HT-29 (cell line): ENCODE data around the gene EPHX1. TPM values are rescaled to one million over a fixed set of nuclear protein-coding genes. Genes with fewer than 3 reads are reported as not detected.
"Not testable (repeated sequence)": the region's sequence is repeated elsewhere in the genome, so short reads cannot be mapped to it uniquely, and the experiment has no call there.

Experiments used
- DNase-seq: peaks from one replicate; pipeline ENCODE4 v3.0.0-alpha.2; 2015; ENCODE audit warnings: low spot score
- total RNA-seq: library from RNA; depleted of rRNA; stranded (reverse); fragments of >200 nt; shearing (Covaris generic); gene quantifications from 2 replicates; pipeline ENCODE4 v1.2.3, GENCODE V29; 2014; rRNA removed

The EPHX1 gene
- total RNA-seq: 54.2 and 64.2 TPM in 2 replicates

DNA sequence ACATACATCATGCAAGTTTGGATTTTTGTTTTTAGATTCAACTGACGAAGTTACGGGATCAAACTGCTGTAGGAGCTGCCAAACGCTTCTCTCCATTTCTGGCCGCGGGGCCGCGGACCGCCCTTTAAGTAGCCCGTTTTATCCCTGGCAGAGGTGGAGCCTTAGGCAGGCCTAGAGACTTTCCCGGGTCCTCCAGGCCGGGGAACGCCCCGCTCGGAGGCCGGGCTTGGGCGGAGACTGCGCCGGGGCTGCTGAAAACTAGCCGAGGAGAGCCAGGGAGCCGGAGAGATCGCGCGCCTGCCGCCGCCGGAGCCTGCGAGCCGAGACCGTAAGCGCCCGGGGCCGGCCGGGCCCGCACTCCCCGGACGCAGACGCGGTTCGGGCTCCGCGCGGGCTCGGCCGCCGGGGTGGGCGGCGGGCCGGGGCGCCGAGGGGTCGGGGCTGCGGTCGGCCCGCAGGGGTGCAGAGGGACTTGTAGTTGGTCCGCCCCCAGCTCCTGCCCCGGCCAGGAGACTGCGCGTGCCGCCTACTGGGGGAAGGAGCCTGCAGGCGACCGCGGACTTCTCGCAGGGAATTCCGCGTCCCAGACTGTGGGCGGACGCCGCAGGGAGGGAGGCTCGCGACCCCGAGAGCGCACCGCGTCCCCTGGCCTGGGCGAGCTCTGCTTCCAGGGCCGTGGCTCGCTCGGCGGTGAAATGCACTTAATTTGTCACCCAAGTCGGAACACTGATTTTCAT is at the start of gene EPHX1:
Gene EPHX1, plus strand, starts transcription at position 283 of the 737 bp plus-strand sequence. CDS start 18,606 bp downstream, outside the sequence.
- peak; percentile 91 for DNase-seq

DNA sequence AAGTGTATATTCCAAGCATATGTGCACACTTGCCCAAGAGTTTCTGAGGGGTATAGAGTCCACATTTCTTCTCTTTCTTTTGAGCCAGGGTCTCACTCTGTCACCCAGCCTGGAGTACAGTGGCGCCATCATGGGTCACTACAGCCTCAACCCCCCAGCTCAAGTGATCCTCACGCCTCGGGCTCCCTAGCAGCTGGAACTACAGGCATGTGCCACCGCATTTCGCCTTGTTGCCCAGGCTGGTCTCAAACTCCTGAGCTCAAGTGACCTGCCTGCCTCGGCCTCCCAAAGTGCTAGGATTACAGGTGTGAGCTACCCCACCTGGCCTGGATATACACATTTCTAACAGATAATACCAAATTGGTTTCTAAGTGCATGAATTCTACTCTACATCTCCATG is 49.4 kb upstream of the EPHX1 start:
- DNase-seq: no peak

DNA sequence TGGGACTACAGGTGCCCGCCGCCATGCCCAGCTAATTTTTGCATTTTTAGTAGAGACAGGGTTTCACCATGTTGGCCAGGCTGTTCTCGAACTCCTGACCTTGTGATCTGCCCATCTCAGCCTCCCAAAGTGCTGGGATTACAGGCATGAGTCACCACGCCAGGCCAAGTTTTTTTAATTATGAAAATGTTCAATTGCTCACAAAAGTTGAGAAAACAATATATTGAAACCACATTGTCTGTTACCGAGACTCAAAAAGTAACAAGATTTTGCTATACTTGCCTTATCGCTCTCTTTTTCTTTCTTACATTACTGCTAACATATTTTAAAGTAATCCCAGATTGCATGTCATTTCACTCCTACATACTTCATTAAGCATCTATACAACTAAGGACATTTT is 48.5 kb upstream of the EPHX1 start:
- not testable (repeated sequence) for DNase-seq

DNA sequence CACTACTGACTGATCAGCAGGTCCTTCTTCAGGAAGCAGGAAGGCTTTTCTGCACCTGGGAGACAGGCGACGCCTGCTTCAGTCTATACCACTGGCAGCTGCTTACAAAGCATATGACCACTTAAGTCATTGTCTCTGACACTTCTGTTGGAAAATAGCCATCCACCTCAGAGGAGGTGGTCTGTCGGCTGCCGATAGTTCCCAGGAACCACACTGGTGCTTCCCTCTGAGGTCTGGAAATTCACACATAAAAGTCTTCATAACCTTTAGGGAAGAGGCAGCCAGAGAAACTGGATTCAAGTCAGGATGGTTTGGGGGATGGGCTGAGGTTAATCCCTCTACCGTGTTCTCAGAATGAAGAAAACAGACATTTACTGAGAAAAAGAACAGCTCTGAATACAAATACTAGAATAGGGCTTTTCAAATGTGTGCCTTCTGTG is 47.9 kb upstream of the EPHX1 start:
- no peak for DNase-seq

DNA sequence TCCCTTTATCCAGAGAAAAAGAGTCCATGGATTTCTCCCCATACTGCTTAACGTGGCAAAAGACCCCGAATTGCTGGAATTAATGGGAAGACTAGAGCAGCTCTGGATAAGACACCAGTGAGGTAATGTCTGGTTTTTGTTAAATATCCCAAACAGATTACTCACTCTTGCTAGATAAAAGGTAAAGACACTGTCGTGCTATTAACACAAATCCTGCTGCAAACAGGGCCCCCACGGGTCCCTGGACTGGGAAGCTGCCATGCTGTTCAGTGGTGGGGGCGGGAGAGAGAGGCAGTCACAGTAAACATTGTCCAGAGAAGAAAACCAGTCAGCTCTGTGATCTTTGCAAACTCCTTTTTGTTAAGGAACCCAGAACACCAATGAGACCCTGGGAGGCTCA is 47.5 kb upstream of the EPHX1 start:
- no peak for DNase-seq

DNA sequence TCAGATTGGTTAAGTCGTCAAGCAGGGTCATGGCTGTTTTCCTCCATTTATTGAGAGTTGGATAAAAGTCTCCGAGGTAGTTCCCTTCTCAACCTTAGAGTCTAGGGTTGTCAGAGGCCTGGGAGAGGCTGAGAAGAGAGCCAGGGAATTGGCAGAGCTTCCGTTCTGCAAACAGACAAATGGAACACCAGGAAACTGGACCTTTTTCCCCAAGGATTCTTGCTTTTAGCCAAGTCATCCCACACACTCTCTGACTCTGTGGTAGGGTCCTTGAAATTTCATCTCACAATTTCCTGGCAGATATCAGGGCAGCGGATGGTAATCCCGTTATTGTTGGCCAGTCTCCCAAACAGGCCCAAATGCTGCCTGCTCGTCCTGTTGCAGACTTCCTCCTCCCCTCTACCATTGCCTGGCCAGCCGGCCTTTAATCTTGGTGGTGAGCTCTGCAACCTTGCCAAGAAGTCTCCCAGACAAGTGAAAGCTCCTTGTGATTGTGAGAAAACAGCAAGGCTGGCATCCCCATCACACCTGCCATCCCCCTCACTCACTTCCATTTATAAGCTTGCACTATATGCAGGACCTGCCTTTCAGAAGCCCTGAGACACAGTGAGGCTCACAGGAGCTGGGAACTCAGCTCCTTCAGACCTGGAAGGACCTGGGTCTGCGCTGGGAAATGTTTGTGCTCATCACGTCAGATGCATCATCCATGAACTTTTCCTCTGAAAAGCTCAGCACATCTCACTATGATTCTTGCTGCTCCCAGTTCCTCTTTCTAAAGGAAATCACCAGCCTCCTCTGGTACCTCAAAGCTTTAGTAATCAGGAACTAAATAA is 46.0 kb upstream of the EPHX1 start:
- no peak for DNase-seq

DNA sequence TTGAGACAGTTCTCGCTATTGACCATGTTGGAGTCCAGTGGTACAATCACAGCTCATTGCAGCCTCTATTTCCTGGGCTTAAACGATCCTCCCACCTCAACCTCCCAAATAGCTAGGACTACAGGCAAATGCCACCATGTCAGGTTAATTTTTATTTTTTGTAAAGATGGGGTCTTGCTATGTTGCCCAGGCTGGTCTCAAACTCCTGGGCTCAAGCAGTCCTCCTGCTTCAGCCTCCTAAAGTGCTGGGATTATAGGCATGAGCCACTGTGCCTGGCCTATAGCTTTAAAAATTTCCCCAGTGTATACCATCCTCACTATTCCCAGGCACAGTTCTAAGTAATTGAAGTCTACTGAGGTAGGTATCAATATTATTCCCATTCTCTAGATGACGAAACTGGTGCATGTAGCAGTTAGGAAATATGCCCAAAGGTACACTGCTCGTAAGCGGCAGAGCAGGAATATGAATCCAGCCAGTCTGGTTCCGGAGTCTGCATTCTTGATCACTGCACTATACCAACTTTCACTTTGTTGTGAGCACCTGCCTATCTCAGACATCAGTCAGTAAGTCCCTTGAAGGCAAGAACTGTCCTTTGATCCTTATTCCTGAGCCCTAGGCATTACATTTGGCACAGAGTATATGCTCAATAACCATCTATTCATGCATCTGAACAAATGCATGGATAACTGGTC is 43.8 kb upstream of the EPHX1 start:
- DNase-seq: no peak

DNA sequence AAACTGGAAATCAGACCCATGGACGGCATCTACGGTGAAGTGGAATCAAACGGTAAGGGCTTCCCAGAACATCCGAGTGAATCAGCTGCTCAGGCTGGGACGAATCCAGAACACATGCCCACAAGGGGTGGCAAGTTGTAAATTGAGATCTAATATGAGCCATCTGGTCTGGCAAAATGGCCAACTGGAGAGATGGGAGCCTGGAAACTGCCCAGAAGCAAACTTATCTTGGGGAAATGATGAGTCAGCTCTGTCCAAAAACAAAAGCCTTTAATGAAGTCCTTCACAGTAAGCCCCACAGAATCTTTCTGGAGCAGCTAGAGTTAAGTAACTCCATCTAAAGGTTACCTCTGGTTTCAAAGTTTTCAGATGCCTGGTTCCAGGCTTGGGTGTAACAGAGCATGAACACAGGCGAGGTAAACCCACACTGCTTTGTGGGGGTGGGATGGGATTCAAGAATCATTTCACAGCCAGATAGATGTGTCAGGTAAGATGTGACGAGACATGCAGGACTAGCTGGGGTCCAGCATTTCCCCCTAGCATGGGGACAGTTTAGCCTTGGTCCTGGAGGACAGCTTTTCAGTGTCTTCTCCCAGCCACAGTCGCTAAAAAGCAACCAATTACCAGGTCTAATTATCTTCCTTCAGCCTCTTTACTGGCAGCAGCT is 42.8 kb upstream of the EPHX1 start:
- DNase-seq: no peak

DNA sequence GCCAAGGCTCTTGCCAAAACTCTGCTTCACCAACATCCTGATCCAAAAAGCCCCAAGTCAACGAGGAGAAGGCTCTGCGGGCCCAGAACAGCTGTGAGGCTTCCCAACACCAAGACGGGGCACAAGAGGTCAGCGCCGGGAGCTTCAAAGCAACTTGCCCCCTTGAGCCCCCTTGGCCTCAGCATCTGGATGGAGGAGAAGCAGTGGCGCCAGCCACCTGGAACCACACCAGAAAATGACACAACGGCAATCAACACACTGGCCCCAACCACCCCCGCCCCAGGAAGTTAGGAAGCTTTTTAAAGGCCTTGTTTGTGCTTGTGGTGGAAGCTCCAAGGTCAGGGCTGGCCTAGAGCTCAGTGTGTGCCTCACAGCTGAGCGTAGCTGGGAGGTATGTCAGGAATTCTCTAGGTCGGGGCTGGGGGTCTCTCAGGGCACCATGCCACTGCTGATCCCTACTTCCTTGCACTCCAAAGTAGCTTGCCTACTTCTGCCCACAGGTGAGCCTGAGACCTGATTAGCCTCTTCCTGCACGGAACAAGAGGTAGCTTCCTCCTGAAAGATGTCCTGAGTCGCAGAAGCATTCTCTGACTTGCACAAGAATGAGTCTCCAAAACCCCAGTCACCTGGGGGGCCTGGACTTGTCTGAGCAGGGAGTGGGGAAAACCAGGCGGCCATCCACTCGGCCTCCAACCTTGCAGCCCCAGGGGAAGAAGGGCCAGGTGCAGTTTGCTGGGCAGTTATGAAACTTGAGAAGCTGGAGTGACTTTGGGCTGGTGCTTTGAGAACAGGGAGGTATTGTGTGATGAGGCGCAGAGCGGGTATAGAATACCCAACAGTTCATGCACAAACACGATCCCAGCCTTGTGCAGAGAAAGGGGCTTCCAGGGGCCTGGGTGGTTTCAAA is 42.0 kb upstream of the EPHX1 start:
- DNase-seq: no peak

DNA sequence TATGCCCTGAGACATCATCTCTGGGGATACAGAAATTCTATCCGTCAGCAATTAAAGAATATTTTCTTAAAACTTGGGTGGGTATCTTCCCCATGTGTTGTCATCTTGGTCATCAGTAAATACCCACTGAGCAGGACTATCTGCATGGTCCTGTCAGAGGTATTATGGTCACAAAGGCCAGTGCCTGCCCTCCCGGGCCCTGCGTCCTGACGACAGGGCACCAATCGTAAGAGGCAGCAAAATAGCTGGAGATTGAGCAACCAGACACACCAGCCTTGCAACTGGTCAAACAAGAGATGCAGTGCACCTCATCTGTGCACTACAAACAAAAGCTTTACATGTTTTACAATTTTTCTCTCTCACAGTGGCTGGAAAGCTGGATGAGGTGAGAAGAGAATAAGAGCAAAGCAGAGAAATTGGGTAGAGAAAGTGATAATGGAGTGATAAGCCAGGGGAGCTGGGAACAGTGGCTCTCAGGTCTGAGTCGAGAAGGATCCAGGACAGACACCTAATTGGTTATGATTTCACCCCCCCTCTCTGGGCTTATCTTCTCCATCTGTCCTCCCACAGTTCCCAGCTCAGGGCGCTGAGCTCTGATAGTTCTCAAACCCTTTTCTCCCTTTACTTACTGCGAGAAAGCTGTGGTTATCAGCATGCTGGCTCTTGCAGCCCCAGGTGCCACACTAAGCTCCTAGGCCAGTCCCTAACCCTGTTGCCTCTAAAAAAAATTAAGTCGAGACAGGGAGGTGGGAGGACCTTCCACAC is 41.1 kb upstream of the EPHX1 start:
- no peak for DNase-seq

DNA sequence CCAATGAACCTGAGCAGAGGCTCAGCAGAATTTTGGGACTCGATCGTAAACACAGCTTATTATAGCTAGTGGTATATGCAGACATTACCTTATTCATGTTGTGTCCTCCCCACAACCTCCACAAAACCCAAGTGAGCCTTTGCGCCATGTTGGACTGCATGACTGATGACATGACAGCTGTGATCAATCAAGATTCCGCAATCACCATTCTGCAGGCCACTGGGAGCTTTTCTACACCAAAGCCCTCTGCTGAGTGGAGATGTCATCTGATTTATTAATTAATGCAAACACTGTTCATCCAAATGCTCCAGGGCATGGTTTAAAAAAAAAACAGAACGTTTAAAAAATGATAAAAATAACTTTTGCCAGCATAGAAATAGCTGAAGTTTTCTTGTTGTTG is 40.2 kb upstream of the EPHX1 start:
- DNase-seq: no peak

DNA sequence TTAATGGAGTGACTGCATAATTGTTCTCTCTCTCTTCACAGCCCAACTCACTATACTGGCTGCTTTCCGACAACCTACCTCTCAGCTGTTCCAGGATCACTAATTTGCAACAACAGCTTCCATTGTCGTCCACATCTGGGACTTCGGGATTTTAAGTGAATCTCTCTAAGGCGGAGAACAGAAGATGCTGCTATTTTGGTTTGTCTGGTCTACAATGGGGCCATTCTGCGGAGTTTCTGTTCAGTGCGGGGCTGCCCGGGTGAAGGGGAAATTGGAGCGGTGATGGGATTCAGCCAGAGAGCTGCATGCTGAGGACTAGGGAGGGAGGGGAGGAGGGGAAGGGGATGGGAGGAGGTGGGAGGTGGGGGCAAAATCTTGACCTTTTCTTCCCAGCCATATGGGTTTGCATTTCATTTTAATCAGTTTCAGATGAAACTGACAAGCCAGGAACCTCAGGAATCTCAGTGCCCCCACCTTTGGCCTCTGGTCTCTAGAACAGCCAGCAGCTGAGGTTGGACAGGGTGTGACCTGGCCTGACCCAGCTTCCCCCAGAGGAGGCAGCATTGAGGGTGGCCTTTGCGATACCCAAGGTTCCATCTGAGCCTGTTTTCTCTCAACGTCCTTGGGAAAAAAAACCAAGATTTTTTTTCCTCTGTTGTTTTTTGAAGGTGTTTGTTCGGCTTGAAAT is 39.2 kb upstream of the EPHX1 start:
- no peak for DNase-seq

DNA sequence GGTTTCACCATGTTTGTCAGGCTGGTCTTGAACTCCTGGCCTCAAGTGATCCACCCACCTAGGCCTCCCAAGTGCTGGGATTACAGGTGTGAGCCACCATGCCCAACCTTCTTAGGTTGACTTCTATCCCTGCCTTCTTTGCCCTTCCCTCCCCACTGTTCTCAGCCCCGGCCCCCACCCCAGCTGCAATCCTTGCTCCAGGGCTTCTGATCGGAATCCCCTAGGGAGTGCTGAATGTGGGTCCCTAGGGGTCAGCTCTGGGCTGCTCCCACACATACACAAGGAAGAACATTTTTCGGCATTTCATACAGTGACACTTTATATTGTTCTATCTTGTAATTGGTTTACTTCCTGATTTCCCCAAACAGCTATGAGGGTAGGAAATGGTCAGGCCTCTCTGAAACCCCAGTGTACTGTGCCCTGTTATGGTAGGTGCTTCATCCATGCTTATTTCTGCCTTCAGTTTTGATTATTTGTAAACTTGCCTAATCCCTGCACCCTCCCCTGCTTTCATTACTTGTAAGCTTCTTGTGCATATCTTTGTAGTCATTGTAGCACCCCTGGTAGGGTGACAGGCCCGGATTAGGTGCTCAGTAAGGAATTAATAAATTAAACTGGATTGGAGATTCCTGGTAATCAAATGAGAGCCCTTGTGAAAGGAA is 38.1 kb upstream of the EPHX1 start:
- no peak for DNase-seq

DNA sequence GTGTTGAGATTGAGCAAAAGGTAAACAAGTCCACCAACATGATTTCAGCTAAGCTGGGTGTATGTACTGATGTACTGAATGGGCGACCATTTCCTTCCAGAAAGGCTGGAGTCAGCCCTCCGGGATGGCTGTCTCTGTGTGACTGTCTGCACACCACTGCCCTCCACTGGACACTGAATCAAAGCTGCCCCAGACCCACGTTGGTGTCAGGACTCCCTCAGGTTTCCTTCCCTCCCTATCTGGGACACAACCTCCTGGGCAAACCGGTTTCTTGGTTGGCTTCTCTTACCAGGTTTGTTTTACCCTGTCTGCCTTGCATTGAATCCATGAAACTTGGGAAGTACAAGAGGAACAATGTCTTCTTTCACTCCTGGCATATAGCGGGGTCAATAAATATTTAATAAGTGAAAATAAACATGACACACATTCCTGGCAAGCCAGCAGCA is 37.6 kb upstream of the EPHX1 start:
- peak; percentile 98 for DNase-seq

DNA sequence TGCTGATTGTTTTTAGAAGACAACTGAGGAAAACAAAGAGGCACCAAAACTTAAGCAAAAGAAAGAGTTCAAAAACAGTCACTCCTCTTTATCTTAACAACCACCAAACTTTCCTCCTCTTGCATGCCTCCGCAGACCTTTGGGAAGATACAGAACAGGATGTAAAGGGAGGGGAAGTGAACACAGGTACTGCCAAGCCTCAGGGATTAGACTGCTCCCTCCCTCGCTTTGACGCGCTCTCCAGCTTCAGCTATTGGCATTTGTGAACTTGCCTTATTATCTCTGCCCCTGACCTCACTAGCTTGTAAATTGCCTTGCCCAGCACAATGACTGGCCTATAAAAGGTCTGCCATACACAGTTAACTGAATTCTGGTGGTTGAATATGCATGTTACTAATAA is 37.1 kb upstream of the EPHX1 start:
- DNase-seq: peak; percentile 71

DNA sequence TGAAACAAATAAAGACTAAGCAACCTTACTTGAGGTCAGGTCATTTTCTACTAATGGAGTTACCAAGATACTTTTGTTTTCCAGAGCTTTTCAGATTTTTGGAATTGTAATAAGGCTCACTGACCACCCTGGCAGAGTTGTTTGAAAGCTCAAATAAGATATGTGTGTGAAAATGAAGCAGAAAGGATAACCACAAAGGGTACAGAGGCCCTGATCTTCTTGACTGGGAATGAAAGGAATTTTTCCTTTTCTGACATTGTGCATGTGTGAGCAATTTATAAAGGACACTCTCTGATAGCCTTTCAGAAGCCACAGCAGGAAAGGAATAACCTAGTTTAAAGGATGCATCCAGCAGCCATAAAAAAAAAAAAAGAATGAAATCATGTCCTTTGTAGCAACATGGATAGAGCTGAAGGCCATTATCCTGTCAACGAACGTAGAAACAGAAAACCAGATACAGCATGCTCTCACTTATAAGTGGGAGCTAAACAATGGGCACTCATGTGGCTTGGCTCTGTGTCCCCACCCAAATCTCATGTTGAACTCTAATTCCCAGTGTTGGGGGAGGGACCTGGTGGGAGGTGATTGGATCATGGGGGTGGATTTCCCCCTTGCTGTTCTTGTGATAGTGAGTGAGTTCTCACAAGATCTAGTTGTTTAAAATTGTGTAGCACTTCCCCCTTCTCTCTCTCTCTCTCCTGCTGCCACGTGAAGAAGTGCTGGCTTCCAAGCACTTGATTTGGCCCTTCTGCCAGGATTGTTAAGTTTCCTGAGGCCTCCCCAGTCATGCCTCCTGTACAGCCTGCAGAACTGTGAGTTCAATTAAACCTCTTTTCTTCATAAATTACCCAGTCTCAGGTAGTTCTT is 35.4 kb upstream of the EPHX1 start:
- DNase-seq: no peak

DNA sequence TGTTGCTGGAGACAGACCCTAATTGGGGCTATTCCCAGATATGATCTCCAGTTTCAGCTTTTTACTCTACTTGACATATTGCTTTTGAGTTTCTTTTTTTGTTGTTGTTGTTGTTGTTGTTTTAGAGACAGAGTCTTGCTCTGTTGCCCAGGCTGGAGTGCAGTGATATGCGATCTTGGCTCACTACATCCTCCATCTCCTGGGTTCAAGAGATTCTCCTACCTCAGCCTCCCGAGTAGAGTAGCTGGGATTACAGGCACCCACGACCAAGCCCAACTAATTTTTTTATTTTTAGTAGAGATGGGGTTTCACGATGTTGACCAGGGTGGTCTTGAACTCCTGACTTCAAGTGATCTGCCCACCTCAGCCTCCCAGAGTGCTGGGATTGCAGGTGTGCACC is 33.6 kb upstream of the EPHX1 start:
- no peak for DNase-seq
